Testis (tissue), 2 donors: ENCODE results near the gene KLK5.

Experiments used
- CTCF ChIP-seq, 3 experiments: fragments of 450-650 bp in 2 of 3; fragments of 200-600 bp in 1 of 3; sonication (generic) in 1 of 3; IDR thresholded peaks; one replicate each; pipeline ENCODE4 v1.5.1; 2016 to 2019; ENCODE audit warnings: antibody characterized with exemption in 3 of 3, mild to moderate bottlenecking in 2 of 3, moderate library complexity in 1 of 3
- POLR2A ChIP-seq: fragments of 450-650 bp; IDR thresholded peaks from one replicate; pipeline ENCODE4 v1.6.1; 2017; ENCODE audit warnings: antibody characterized with exemption, mild to moderate bottlenecking, moderate library complexity

- no peak for TF ChIP-seq POLR2A
- TF ChIP-seq CTCF (IDR thresholded peaks at IDR 0.05): no peak
Measured at GRCh38 chr19:50972795-50973376, 20.0 kb upstream of the KLK5 start.
